ENCODE results near the gene MAP2. TPM values are rescaled to one million over a fixed set of nuclear protein-coding genes. Genes with fewer than 3 reads are reported as not detected.
A peak's percentile ranks its signal among the peaks of the same experiment; 100 is the strongest.

MAP2 gene
- total RNA-seq, 1 donor from 2014 or later, result not detected

DNA sequence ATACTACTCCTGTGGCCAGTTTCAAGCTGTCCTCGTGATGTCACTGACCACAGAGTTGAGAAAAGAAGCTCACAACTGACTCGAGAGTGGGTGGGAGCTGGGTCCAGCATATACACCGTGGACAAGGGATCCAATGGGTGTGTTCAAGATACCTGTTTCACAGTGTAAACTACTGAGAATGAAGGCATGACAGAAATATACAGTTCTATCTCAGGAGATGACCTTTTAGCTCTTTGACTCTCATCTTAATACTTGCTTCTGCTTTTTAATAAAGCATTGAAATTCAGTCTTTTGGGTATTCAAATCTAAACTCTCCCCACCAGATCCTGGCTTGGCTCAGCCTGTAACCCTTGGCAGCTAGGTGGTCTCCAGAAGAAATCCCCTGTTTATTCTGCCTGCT lies 130.1 kb downstream of the MAP2 start:
- H3K36me3 Mint-ChIP-seq (ENCODE audit: low read depth), result no peaks in the 10 kb centered on the region
- no peak overlapping the region for H3K4me3 Mint-ChIP-seq
- H3K4me1 Mint-ChIP-seq, result no peaks in the 10 kb centered on the region
- H3K27ac Mint-ChIP-seq, result no peak overlapping the region
- intact Hi-C loops (cut with micrococcal nuclease), result no loop called here
- no peak for DNase-seq
- no peaks in the 10 kb centered on the region for H3K9me3 Mint-ChIP-seq
- H3K27me3 Mint-ChIP-seq, result no peaks in the 10 kb centered on the region

DNA sequence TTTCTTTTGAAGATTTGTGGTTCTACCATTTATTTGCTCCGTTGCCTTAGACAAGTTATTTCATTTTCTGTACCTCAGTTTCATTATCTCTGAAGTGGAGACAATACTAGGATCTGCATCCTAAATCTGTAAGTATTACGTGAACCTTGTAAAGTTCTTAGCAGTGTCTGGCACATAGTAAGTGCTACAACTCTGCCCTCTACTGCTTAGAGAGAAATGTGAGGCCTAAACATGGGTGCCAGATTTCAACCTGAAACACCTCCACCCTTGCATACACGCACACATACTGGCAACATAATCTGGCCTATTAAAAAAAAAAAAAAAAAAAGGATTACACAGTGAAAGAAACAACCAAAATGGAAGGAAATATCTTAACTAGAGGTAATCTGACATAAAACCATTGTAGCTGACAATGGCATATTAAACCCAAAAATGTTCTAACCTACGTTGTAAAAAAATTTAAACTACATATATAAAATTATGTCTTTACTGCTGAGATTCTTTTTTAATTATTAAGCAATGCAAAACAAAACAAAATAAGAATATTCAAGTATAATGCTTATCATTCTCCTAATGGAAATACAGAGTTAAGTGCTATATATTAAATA lies 132.6 kb downstream of the MAP2 start:
- no peaks in the 10 kb centered on the region for H3K4me1 Mint-ChIP-seq
- H3K4me3 Mint-ChIP-seq, result no peak overlapping the region
- H3K27me3 Mint-ChIP-seq, result no peaks in the 10 kb centered on the region
- no peak for DNase-seq
- H3K9me3 Mint-ChIP-seq, result no peaks in the 10 kb centered on the region
- no peak overlapping the region for H3K27ac Mint-ChIP-seq
- H3K36me3 Mint-ChIP-seq (ENCODE audit: low read depth), result no peaks in the 10 kb centered on the region
- intact Hi-C loops (cut with micrococcal nuclease), result no loop called here

DNA sequence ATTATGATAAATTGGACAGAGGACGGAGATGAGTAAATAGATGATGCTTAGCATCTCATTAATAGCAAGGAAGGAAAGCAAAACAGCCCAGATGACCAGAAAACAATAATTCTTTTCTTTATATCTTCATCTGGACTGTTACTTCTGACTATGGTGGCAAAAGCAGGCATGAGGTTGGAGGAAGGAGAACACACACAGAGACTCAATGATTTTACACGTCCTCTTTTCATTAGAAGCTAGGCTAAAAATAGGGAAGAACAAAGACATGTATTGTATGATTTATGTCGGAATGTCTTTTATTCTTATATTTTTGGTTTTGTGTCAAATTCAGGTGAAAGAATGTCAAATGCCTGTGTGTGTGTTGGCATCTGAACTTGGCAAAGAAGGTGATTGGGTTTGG lies 137.1 kb downstream of the MAP2 start:
- no peaks in the 10 kb centered on the region for H3K9me3 Mint-ChIP-seq
- no peaks in the 10 kb centered on the region for H3K27me3 Mint-ChIP-seq
- DNase-seq, result no peak
- no peaks in the 10 kb centered on the region for H3K4me1 Mint-ChIP-seq
- H3K4me3 Mint-ChIP-seq, result no peak overlapping the region
- H3K36me3 Mint-ChIP-seq (ENCODE audit: low read depth), result no peaks in the 10 kb centered on the region
- intact Hi-C loops (cut with micrococcal nuclease), result no loop called here
- no peak overlapping the region for H3K27ac Mint-ChIP-seq

DNA sequence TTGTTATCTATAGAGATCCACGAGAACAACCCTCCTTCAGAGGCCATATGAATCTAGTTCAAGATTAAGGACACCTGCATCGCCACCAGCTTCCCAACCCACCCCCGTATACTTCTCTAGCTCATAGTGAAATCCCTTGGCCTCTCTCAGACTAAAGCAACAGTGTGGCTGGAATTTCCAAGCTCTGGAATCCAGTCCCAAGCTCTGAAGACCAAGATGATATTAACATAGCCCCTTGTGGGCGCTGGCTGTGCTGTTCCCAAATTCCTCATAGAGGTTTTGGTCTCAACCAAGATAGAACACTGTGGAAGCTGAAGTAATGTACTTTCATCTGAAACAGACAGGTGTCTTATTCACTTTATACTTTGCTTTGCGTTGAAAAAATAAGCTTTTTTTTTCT lies 139.6 kb downstream of the MAP2 start:
- H3K27me3 Mint-ChIP-seq, result no peaks in the 10 kb centered on the region
- no peaks in the 10 kb centered on the region for H3K9me3 Mint-ChIP-seq
- H3K4me1 Mint-ChIP-seq, result no peaks in the 10 kb centered on the region
- DNase-seq, result no peak
- intact Hi-C loops (cut with micrococcal nuclease), result no loop called here
- H3K4me3 Mint-ChIP-seq, result no peak overlapping the region
- H3K27ac Mint-ChIP-seq, result no peak overlapping the region
- no peaks in the 10 kb centered on the region for H3K36me3 Mint-ChIP-seq (ENCODE audit: low read depth)

DNA sequence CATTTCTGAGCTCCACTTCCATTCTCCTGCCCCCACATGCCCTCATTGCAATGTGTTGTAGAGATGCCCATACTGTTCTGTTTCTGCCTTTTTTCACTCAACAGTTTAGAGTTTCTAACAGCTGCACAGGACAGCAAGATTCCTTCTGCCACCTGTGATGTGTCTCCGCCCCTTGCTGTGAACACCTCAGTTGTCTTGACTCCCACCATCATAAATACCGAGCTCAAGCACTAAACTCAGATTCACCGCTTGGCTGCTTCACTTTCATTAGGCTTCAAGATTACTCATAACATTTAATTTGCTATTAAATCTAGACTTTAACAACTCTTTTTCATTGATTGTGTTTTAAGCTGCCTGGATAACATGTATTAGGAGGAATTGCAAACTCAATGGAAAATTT lies 141.0 kb downstream of the MAP2 start:
- Mint-ChIP-seq H3K4me3 (no peak overlapping the region), H3K27ac (no peak overlapping the region), H3K4me1 (no peaks in the 10 kb centered on the region), H3K27me3 (no peaks in the 10 kb centered on the region), H3K36me3 (ENCODE audit: low read depth) (no peaks in the 10 kb centered on the region), H3K9me3 (no peaks in the 10 kb centered on the region)
- intact Hi-C loops (cut with micrococcal nuclease), result no loop called here
- DNase-seq, result no peak

DNA sequence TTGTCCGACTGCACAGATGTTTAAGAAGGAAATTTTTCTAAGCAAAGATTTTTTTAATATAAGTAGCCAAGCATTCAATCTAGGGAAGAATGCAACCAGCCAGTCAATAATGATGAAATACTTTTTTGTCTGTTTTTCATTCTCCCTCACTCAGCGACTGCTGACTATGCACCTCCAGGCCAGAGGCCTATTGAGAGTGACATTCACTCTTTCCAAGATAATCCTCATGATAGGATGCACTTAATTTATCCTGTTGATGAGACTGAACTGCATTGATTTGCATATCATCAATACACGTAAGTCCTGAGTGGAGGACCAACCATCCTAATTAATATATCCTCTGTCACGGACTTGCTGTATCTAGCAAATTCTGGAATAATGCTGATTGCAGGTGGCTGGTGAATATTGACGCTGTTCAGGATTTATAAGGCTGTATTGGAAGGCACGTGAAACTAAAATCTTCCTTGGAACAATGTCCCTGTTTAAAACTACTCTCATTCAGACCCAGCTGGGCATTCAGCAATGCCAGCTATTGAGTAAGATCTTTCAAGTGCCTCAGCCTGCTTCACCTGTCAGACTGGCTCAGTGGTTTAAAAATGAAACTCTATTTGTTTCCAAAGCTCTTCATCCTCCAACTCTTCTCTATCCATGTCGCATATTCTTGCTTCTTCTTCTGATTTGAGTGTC lies 142.2 kb downstream of the MAP2 start:
- Mint-ChIP-seq H3K27ac (no peak overlapping the region), H3K4me1 (no peaks in the 10 kb centered on the region), H3K9me3 (no peaks in the 10 kb centered on the region), H3K4me3 (no peak overlapping the region), H3K36me3 (ENCODE audit: low read depth) (no peaks in the 10 kb centered on the region), H3K27me3 (no peaks in the 10 kb centered on the region)
- intact Hi-C loops (cut with micrococcal nuclease), result no loop called here
- no peak for DNase-seq

DNA sequence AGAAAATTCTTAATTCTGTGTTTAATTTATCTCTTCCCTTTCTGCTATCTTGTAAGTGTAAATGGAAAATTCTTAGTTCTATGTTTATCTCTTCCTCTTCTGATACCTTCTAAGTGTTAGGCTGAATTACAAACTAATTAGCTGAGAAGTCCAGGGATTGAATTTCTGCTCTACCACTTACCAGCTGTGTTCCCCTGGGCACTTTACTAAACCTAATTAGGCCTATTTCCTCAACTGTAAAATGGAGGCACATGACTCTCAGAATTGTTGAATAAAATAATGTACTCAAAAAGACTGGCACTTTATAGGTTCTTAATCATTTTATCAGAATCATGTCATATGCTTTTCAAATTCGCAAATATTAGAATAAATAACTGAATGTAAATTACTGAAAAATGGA lies 146.3 kb downstream of the MAP2 start:
- no peaks in the 10 kb centered on the region for H3K4me1 Mint-ChIP-seq
- no peak overlapping the region for H3K27ac Mint-ChIP-seq
- no peak for DNase-seq
- H3K4me3 Mint-ChIP-seq, result no peak overlapping the region
- no peaks in the 10 kb centered on the region for H3K9me3 Mint-ChIP-seq
- no peaks in the 10 kb centered on the region for H3K27me3 Mint-ChIP-seq
- no peaks in the 10 kb centered on the region for H3K36me3 Mint-ChIP-seq (ENCODE audit: low read depth)
- intact Hi-C loops (cut with micrococcal nuclease), result no loop called here

DNA sequence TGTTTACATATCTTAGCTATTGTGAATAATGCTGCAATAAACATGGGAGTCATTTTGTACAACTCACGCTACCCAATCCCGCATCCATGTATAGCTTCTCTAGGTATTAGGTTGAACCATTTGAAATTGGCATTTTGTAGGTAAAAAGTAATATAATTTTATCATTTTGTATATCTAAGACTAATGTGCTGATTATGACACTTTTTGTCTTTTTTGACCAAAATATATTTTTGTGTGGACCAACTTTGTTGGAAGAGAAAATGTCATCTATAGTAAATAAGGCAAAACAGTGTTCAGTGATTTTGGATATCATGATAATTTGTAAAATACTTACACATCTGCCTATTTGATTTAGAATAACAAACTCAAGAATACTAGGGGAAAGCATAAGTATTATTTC lies 150.7 kb downstream of the MAP2 start:
- Mint-ChIP-seq H3K4me3 (no peak overlapping the region), H3K9me3 (no peaks in the 10 kb centered on the region), H3K36me3 (ENCODE audit: low read depth) (no peaks in the 10 kb centered on the region), H3K27ac (no peak overlapping the region), H3K27me3 (peaks cover 5% of the 10 kb centered on the region), H3K4me1 (peaks cover 2% of the 10 kb centered on the region)
- intact Hi-C loops (cut with micrococcal nuclease), result no loop called here
- DNase-seq, result no peak

DNA sequence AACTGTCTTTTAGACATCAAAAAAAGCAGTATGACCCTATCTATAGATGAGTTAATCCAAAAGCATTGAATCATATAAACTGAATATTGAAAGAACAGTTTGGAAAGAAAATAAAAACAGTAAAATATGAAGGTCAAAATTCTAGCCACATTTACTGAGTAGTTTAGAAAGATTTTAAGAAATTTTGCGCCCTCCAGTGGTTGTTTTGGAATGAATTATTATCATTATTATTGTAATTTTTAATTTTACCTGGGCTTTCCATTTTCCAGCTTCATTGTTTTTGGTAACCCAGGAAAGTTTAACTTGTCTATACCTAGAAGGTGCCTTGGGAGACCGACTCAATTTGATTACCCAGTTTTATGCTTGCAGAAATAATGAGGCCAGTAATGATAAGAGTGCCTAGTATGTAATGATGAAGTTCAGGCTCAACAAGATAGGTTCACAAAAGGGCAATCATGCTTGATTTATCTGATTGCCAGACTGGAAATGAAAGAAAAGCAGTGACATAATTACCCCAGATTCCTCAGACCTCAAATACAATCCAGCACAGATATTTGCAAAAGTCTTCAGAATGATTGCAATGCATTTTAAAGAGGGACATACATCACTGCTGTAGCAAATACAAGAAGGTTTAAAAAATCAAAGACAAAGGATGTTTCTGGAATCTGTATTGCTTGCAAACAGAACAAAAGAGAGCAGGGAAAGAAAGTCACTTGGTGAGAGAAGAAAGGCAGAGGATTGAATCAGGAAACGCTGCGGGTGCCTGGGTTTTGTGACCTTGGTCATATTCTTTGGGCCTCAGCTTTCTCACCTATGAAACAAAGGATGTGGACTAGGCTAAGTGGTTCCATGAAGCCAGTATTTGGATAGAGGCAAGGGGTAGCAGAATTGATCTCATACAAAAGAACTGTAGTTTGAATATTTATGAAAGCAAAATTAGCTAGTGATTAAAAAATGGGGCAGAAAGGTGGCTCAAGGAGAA lies 153.8 kb downstream of the MAP2 start:
- H3K27ac Mint-ChIP-seq, result no peak overlapping the region
- no peaks in the 10 kb centered on the region for H3K36me3 Mint-ChIP-seq (ENCODE audit: low read depth)
- intact Hi-C loops (cut with micrococcal nuclease), result loop anchor here (1.0 to 5.0 kb wide), 3 partner anchors 155 to 1182 kb away; partner anchors contain the start of gene MAP2
- H3K4me1 Mint-ChIP-seq, result peaks cover 2% of the 10 kb centered on the region
- DNase-seq, result no peak
- peaks cover 5% of the 10 kb centered on the region for H3K27me3 Mint-ChIP-seq
- H3K9me3 Mint-ChIP-seq, result no peaks in the 10 kb centered on the region
- H3K4me3 Mint-ChIP-seq, result no peak overlapping the region

DNA sequence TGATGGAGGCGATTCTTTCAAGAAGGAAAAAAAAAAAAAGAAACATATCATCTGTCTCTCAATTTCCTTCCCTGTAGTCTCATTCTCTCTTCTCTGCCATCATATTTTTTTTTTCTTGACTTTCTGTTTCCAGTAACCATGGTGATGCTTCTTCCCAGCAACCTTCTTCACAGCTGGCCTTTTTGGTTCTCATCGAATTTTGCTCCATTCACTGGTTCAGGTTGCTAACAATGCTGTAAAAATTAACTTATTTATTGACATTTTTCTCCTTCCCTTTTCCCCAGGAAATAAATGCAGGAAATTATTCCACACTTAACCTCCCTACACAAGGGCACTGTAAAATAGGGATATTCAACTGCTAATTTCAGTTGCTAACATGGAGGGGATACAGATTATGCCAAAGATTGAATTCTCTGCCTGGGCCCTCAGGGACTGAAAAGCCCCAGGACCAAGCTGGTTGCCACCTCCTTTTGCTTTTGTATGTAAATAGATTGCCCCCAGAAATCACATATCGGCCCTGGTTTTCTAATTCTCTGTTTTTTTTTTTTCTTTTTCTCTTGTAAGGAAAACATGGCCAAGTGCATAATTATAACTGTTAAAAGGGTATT lies 154.7 kb downstream of the MAP2 start:
- no peak for DNase-seq
- no peaks in the 10 kb centered on the region for H3K9me3 Mint-ChIP-seq
- no peak overlapping the region for H3K4me3 Mint-ChIP-seq
- peaks cover 2% of the 10 kb centered on the region for H3K4me1 Mint-ChIP-seq
- no peaks in the 10 kb centered on the region for H3K36me3 Mint-ChIP-seq (ENCODE audit: low read depth)
- H3K27me3 Mint-ChIP-seq, result peaks cover 5% of the 10 kb centered on the region
- no peak overlapping the region for H3K27ac Mint-ChIP-seq
- intact Hi-C loops (cut with micrococcal nuclease), result loop anchor here (5.0 kb wide), 1 partner anchor 156 kb away; the partner anchor contains the start of gene MAP2

DNA sequence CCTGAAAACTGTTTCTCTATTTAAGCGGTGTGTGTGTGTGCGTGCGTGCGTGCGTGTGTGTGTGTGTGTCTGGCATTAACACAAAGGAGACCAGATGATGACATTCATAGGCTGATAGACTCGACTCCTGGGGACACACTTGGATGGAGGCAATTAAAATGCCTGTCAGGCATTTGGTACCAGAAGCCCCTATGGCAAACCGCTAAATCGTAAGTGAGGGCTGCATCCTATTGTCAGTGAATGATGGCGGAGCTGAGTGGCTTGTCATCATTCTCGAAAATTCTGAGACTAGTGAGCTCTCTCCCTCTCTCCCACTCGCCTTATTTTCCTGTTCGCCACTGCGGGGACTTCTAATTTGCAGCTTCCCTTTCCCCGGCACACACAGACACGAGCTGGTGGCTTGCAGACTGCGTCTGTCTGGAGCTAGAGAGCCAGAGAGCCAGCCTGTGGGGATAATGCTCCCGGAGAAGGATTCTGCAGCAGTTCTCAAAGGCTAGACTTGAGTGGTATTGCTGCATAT lies 155.4 kb downstream of the MAP2 start:
- intact Hi-C loops (cut with micrococcal nuclease), result loop anchor here (5.0 kb wide), 1 partner anchor 157 kb away; the partner anchor contains the start of gene MAP2
- Mint-ChIP-seq H3K36me3 (ENCODE audit: low read depth) (no peaks in the 10 kb centered on the region), H3K4me1 (peaks cover 2% of the 10 kb centered on the region), H3K27ac (no peak overlapping the region), H3K9me3 (no peaks in the 10 kb centered on the region), H3K27me3 (peaks cover 5% of the 10 kb centered on the region), H3K4me3 (peak overlapping the region; percentile 72)
- no peak for DNase-seq

DNA sequence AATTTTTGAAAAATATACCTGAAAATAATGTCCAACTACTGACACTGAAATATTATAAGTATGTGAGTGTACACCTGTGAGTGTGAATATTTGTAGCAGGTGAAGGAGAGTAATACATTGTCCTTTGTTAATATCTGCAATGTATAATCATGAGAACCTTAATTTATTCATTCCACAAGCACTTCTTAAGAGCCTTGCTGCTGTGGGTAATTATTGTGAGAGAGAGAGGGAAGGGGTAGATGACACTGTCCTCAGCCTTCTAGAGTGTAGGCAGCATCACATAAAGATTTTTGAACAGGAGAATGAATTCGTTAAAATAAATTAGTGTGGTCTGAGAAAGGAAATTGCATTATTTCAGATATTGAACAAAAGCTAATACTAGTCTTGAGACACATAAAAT lies 157.2 kb downstream of the MAP2 start:
- intact Hi-C loops (cut with micrococcal nuclease), result no loop called here
- no peak for DNase-seq
- Mint-ChIP-seq H3K27me3 (peaks cover 5% of the 10 kb centered on the region), H3K27ac (no peak overlapping the region), H3K4me1 (peaks cover 2% of the 10 kb centered on the region), H3K9me3 (no peaks in the 10 kb centered on the region), H3K36me3 (ENCODE audit: low read depth) (no peaks in the 10 kb centered on the region), H3K4me3 (no peak overlapping the region)

DNA sequence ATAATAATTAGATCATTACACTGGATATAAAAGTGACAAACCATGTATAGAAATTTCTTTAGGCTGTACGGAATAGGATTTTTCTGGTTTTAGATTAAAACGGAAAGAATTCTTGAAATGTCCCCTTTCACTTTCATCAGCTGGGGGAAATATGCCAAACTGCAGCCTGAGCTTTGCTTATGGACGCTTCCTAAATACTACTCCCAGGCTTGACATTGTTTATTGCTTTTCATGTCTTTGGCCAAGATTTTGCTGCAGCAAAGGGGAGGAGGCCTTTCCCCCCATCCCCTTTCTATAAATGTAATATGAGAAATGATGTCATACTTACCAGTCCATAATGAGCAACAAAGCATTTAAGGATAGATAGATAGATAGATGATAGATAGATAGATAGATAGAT lies 158.4 kb downstream of the MAP2 start:
- no peaks in the 10 kb centered on the region for H3K36me3 Mint-ChIP-seq (ENCODE audit: low read depth)
- intact Hi-C loops (cut with micrococcal nuclease), result no loop called here
- H3K4me1 Mint-ChIP-seq, result peaks cover 2% of the 10 kb centered on the region
- H3K27ac Mint-ChIP-seq, result no peak overlapping the region
- peaks cover 5% of the 10 kb centered on the region for H3K27me3 Mint-ChIP-seq
- no peak overlapping the region for H3K4me3 Mint-ChIP-seq
- no peaks in the 10 kb centered on the region for H3K9me3 Mint-ChIP-seq
- DNase-seq, result no peak
